NB4 (cell line): ENCODE results near the gene KCNJ8.

Experiments used
- CTCF ChIP-seq: IDR thresholded peaks from one replicate; pipeline ENCODE4 v1.5.1; 2012; ENCODE audit warnings: low read depth, low read length
- POLR2A ChIP-seq: IDR thresholded peaks from 2 replicates; pipeline ENCODE4 v1.6.1; 2011; ENCODE audit warnings: mild to moderate bottlenecking; ENCODE audit not compliant: insufficient read length; ENCODE audit errors: extremely low read depth

GRCh38 chr12:21764065-21764464 lies 10.4 kb downstream of the KCNJ8 start:
- TF ChIP-seq CTCF (no peak), POLR2A (no peak)
